Activated CD4-positive, alpha-beta memory T cell treated with anti-CD3 and anti-CD28 coated beads, Interleukin-2, amount 10 ng/mL, durations not matched to agents 7 days and 5 days (primary cell): ENCODE data around the gene NHERF2. TPM values are rescaled to one million over a fixed set of nuclear protein-coding genes. Genes with fewer than 3 reads are reported as not detected.

Experiments used
- CTCF ChIA-PET: fragments of 350-600 bp; sonication (Branson Sonifier 250); formaldehyde crosslinking; loops from one replicate; lab custom pipeline; 2021; ENCODE audit warnings: antibody characterized with exemption, inconsistent platforms; lab: Charles Lee
- POLR2A ChIA-PET: fragments of 350-600 bp; sonication (Branson Sonifier 250); formaldehyde crosslinking; loops from one replicate; lab custom pipeline; 2021; ENCODE audit warnings: antibody characterized with exemption; lab: Charles Lee
- DNase-seq: peaks from one replicate; pipeline ENCODE4 v3.0.0-alpha.2; 2020
- H3K27ac Mint-ChIP-seq: one replicate; pipeline ENCODE4 v1.8.0; 2021; ENCODE audit warnings: mild to moderate bottlenecking, mixed read lengths
- H3K27me3 Mint-ChIP-seq: one replicate; pipeline ENCODE4 v1.8.0; 2021; ENCODE audit warnings: mixed read lengths
- H3K36me3 Mint-ChIP-seq: one replicate; pipeline ENCODE4 v1.8.0; 2021; ENCODE audit warnings: low read depth, mixed read lengths
- H3K4me1 Mint-ChIP-seq: one replicate; pipeline ENCODE4 v1.8.0; 2021; ENCODE audit warnings: mixed read lengths
- H3K4me3 Mint-ChIP-seq: one replicate; pipeline ENCODE4 v1.8.0; 2021; ENCODE audit warnings: mild to moderate bottlenecking, mixed read lengths
- H3K9me3 Mint-ChIP-seq: one replicate; pipeline ENCODE4 v1.8.0; 2021; ENCODE audit warnings: mixed read lengths
- total RNA-seq, 2 experiments: library from RNA; stranded (reverse); gene quantifications; one replicate each; pipeline ENCODE4 v1.2.3, GENCODE V29; 2021

NHERF2 gene
- total RNA-seq, 2 experiments from 2014 or later = 0.85 to 0.96 TPM

- Mint-ChIP-seq H3K9me3 (no peaks in the 10 kb centered on the region), H3K4me1 (peaks cover 9% of the 10 kb centered on the region), H3K27ac (no peak overlapping the region), H3K36me3 (no peaks in the 10 kb centered on the region), H3K4me3 (no peak overlapping the region), H3K27me3 (no peaks in the 10 kb centered on the region)
- CTCF ChIA-PET = interaction anchor here (1.1 kb wide), 1 partner anchor 878 kb away, joined by 4 read pairs; no protein-coding TSS in a partner anchor
- POLR2A ChIA-PET = no interaction called here
- DNase-seq = no peak
These were observed 15.7 kb downstream of the NHERF2 start for GRCh38 chr16:2042171-2042985.

DNA sequence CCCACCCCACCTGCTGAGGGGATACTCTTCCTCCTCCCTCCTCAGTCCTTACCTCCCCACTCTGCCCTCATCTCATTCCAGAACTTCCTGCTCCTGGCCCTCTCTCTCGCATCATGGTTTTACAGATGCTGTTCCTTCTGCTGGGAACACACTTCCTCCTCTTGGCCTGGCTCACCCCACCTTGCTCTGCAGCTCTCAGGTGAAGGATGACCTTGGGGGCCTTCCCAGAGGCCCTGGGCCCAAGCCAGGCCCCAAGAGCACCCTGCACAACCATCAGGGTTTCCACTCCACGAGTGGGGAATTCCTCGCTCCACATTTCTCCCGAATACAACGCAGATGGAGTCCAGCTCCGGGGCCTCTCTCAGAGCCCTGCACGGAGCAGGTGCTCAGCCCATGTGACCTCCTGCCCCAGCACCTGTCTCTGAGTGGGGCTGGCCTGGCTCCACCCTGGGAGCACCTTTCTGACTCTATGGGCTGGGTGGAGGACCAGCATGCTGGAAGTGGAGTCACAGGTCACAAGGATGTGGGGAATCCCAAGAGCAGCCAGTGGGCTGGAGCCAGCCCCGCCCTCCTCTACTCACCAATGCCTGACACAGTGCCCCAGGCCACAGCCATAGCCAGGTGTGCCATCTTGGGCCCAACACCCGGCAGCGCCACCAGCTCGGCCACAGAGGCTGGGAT is 16.4 kb downstream of the NHERF2 start:
- POLR2A ChIA-PET = no interaction called here
- Mint-ChIP-seq H3K36me3 (no peaks in the 10 kb centered on the region), H3K27me3 (no peaks in the 10 kb centered on the region), H3K27ac (no peak overlapping the region), H3K4me1 (peaks cover 9% of the 10 kb centered on the region), H3K4me3 (no peak overlapping the region), H3K9me3 (no peaks in the 10 kb centered on the region)
- no peak for DNase-seq
- CTCF ChIA-PET = no interaction called here

GRCh38 chr16:2043667-2044451 is 17.2 kb downstream of the NHERF2 start:
- H3K4me1 Mint-ChIP-seq = peaks cover 16% of the 10 kb centered on the region

GRCh38 chr16:2044541-2044940 is 17.8 kb downstream of the NHERF2 start:
- ChIA-PET POLR2A (interaction anchor here (1.2 kb wide), 1 partner anchor 80 kb away, joined by 3 read pairs; the partner anchor contains the start of gene RPS2), CTCF (no interaction called here)
- no peaks in the 10 kb centered on the region for H3K27me3 Mint-ChIP-seq
- H3K4me1 Mint-ChIP-seq = peaks cover 21% of the 10 kb centered on the region
- H3K9me3 Mint-ChIP-seq = no peaks in the 10 kb centered on the region
- H3K36me3 Mint-ChIP-seq = no peaks in the 10 kb centered on the region
- DNase-seq = no peak
- H3K27ac Mint-ChIP-seq = no peak overlapping the region
- no peak overlapping the region for H3K4me3 Mint-ChIP-seq

More at GRCh38 chr16:2043667-2044451, 17.2 kb downstream of the NHERF2 start:
- Mint-ChIP-seq H3K4me3 (no peak overlapping the region), H3K9me3 (no peaks in the 10 kb centered on the region), H3K36me3 (no peaks in the 10 kb centered on the region), H3K27me3 (no peaks in the 10 kb centered on the region), H3K27ac (no peak overlapping the region)
- DNase-seq = no peak
- ChIA-PET POLR2A (interaction anchor here (1.2 kb wide), 1 partner anchor 79 kb away, joined by 3 read pairs; the partner anchor contains the start of gene RPS2), CTCF (no interaction called here)

DNA sequence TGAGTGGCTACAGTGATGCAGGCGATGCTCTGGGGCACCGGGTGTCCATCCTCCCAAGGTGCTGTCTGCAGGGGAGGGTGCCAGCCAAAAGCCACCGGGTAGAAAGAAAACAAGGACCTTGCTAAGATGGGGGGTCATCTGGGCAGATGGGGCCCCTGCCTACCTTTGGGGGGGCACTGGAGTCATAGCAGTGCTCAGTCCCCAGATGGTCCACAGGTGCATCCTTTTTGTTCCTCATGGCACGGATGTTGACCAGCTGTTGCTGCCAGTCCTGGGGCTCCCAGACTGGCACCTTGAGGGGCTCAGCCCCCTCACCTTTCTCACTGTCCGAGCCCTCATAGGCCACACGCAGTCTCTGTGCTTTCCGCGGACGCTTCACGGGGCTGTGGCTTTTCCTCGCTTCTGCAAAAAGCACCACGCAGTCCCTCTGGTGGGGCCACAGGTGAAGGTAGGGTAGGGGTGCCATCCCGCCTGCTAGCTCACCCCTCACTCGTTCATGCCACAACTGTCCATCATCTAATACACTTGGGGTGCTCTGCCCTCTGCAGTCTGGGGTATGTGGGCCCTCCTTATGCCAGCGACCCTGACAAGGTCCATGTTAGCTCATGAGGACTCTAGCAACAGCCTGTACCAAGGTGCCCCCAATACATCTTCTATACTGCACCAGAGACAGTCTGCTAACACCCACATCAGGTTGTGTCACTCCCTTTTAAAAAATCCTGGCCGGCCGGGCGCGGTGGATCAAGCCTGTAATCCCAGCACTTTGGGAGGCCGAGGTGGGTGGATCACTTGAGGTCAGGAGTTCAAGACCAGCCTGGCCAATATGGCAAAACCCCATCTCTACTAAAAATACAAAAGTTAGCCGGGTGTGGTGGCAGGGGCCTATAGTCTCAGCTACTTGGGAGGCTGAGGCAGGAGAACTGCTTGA is 19.5 kb downstream of the NHERF2 start:
- Mint-ChIP-seq H3K4me3 (peak overlapping the region; percentile 90), H3K27ac (no peak overlapping the region), H3K9me3 (no peaks in the 10 kb centered on the region), H3K27me3 (no peaks in the 10 kb centered on the region), H3K4me1 (peaks cover 21% of the 10 kb centered on the region), H3K36me3 (no peaks in the 10 kb centered on the region)
- DNase-seq = no peak
- CTCF ChIA-PET = interaction anchor here (0.8 to 2.3 kb wide), 3 partner anchors 26 to 103 kb away, joined by 3 to 10 read pairs (median 7); partner anchors contain the start of genes MSRB1 and NPW
- POLR2A ChIA-PET = interaction anchor here (0.8 to 2.8 kb wide), 4 partner anchors 19 to 160 kb away, joined by 3 to 19 read pairs (median 3); partner anchors contain the start of gene TRAF7

- Mint-ChIP-seq H3K4me3 (peak overlapping the region; percentile 90), H3K27me3 (no peaks in the 10 kb centered on the region), H3K36me3 (no peaks in the 10 kb centered on the region), H3K4me1 (peaks cover 21% of the 10 kb centered on the region), H3K27ac (peak overlapping the region; percentile 73), H3K9me3 (no peaks in the 10 kb centered on the region)
- ChIA-PET CTCF (interaction anchor here (0.8 to 2.3 kb wide), 5 partner anchors 27 to 108 kb away, joined by 3 to 10 read pairs (median 5); partner anchors contain the start of genes MSRB1, NPW and TRAF7), POLR2A (interaction anchor here (0.9 to 2.8 kb wide), 6 partner anchors 25 to 341 kb away, joined by 3 to 19 read pairs (median 4); partner anchors contain the start of genes MAPK8IP3 and TRAF7)
- no peak for DNase-seq
These were observed 20.2 kb downstream of the NHERF2 start for GRCh38 chr16:2046893-2047329.

GRCh38 chr16:2047330-2048115 is 20.8 kb downstream of the NHERF2 start, which contains the start of the genes NTHL1 and TSC2:
NTHL1 (minus strand) TSS chr16:2047834; CDS start chr16:2047823, 11 bp downstream.
TSC2 (plus strand) TSS chr16:2047985; CDS start chr16:2048616, 631 bp downstream.
- peak; percentile 95 for DNase-seq
- no peaks in the 10 kb centered on the region for H3K36me3 Mint-ChIP-seq
- ChIA-PET CTCF (interaction anchor here (0.6 to 2.3 kb wide), 10 partner anchors 8 to 108 kb away, joined by 3 to 12 read pairs (median 5); partner anchors contain the start of genes MSRB1, NPW and TRAF7), POLR2A (interaction anchor here (0.7 to 2.8 kb wide), 11 partner anchors 20 to 627 kb away, joined by 3 to 19 read pairs (median 3); partner anchors contain the start of genes MAPK8IP3, TRAF7 and UQCC4)
- H3K4me1 Mint-ChIP-seq = peaks cover 21% of the 10 kb centered on the region
- H3K27ac Mint-ChIP-seq = peak within 1 kb of the TSS; percentile 73
- H3K27me3 Mint-ChIP-seq = no peaks in the 10 kb centered on the region
- peak within 1 kb of the TSS; percentile 90 for H3K4me3 Mint-ChIP-seq
- H3K9me3 Mint-ChIP-seq = no peaks in the 10 kb centered on the region

DNA sequence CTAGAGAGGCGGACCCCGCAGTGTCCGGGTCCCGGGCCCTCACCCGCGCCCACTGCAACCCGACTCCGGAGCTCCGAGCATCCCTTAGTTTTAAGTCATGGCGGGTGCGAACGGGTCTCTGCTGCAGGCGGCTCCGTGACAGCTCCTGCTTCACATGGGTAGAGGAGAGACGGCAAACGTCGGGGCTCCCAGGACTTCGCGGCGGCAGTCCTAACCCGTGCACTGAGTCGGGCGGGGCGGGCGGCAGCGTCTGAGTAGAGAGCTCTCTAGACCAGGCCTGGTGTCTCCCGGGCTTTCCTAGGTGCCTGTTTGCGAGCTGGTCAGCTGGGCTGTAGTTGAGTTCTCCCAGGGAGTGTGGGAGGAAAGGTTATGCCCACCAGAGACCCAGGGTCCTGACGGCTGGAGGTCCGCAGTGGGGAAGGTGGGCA is 21.4 kb downstream of the NHERF2 start:
- no peaks in the 10 kb centered on the region for H3K27me3 Mint-ChIP-seq
- H3K36me3 Mint-ChIP-seq = no peaks in the 10 kb centered on the region
- POLR2A ChIA-PET = interaction anchor here (0.7 to 2.8 kb wide), 9 partner anchors 20 to 628 kb away, joined by 3 to 19 read pairs (median 4); partner anchors contain the start of genes MAPK8IP3, TRAF7 and UQCC4
- peaks cover 21% of the 10 kb centered on the region for H3K4me1 Mint-ChIP-seq
- CTCF ChIA-PET = interaction anchor here (0.6 to 2.3 kb wide), 9 partner anchors 8 to 107 kb away, joined by 3 to 12 read pairs (median 5); partner anchors contain the start of genes NPW and TRAF7
- H3K27ac Mint-ChIP-seq = peak overlapping the region; percentile 65
- no peaks in the 10 kb centered on the region for H3K9me3 Mint-ChIP-seq
- peak overlapping the region; percentile 89 for H3K4me3 Mint-ChIP-seq
- no peak for DNase-seq

- Mint-ChIP-seq H3K4me3 (no peak overlapping the region), H3K36me3 (peaks cover 3% of the 10 kb centered on the region), H3K4me1 (peaks cover 12% of the 10 kb centered on the region), H3K9me3 (no peaks in the 10 kb centered on the region), H3K27ac (no peak overlapping the region), H3K27me3 (no peaks in the 10 kb centered on the region)
- ChIA-PET POLR2A (no interaction called here), CTCF (no interaction called here)
- no peak for DNase-seq
These were observed 26.5 kb downstream of the NHERF2 start for GRCh38 chr16:2053211-2053610.

DNA sequence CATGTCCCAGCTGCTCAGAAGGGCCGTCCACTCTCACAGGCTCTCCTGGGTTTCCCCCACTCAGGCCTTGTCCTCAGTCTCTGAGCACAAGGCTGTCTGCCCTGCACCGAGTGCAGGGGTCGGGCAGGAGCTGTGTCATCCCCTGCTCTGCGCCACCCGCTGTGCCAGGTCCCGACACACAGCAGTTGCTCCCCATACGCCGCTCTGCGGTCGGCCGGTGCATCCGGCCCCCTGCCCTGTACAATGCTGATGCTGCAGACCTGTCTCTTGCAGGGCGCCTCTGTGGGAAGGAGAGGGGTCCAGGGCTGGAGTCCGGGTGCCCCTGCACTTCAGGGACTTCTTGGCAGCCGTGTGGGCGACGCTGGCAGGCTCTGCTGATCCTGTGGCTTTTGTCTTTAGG is 27.2 kb downstream of the NHERF2 start:
- CTCF ChIA-PET = no interaction called here
- no peak for DNase-seq
- H3K9me3 Mint-ChIP-seq = no peaks in the 10 kb centered on the region
- H3K36me3 Mint-ChIP-seq = peaks cover 3% of the 10 kb centered on the region
- H3K27me3 Mint-ChIP-seq = no peaks in the 10 kb centered on the region
- H3K27ac Mint-ChIP-seq = no peak overlapping the region
- peaks cover 5% of the 10 kb centered on the region for H3K4me1 Mint-ChIP-seq
- POLR2A ChIA-PET = no interaction called here
- no peak overlapping the region for H3K4me3 Mint-ChIP-seq
